ENCODE measurements around the gene CENPW.
A peak's percentile ranks its signal among the peaks of the same experiment; 100 is the strongest.

CENPW gene

GRCh38 chr6:126374372-126374771 is 34.5 kb downstream of the CENPW start:
- DNase-seq, result no peak

GRCh38 chr6:126376682-126377081 is 36.8 kb downstream of the CENPW start:
- no peak for DNase-seq

- DNase-seq, result no peak
Observed at GRCh38 chr6:126377594-126378153, 37.8 kb downstream of the CENPW start.

GRCh38 chr6:126380072-126380583 is 40.2 kb downstream of the CENPW start:
- no peak for DNase-seq

- no peak for DNase-seq
Observed at GRCh38 chr6:126381498-126381897, 41.6 kb downstream of the CENPW start.

- no peak for DNase-seq
Observed at GRCh38 chr6:126383203-126383602, 43.3 kb downstream of the CENPW start.

GRCh38 chr6:126385536-126385935 is 45.6 kb downstream of the CENPW start:
- DNase-seq, result peak; percentile 14

- DNase-seq, result no peak
Observed at GRCh38 chr6:126388104-126388598, 48.2 kb downstream of the CENPW start.

GRCh38 chr6:126396131-126396530 is 56.2 kb downstream of the CENPW start:
- DNase-seq, result no peak
